Endothelial cell of umbilical vein (primary cell): ENCODE results near the gene FIG4. TPM values are rescaled to one million over a fixed set of nuclear protein-coding genes. Genes with fewer than 3 reads are reported as not detected.

Experiments used
- BruUV-seq: library from RNA; stranded (reverse); fragments of 400-500 nt; replicated peaks from 2 replicates; lab custom pipeline; 2021; lab: Mats Ljungman, UMichigan
- CTCF ChIA-PET: fragments of 300-600, 350-600 bp; sonication (Branson Sonifier 250); formaldehyde crosslinking; loops from one replicate; lab custom pipeline; 2021; ENCODE audit warnings: antibody characterized with exemption, inconsistent platforms; lab: Charles Lee
- POLR2A ChIA-PET: fragments of 300-600, 350-600 bp; sonication (Branson Sonifier 250); formaldehyde crosslinking; loops from one replicate; lab custom pipeline; 2021; ENCODE audit warnings: antibody characterized with exemption, inconsistent platforms; lab: Charles Lee
- DNase-seq: peaks from one replicate; pipeline ENCODE4 v3.0.0-alpha.2; 2011; ENCODE audit warnings: low read depth, low spot score
- FAIRE-seq: peaks from 2 replicates; lab custom pipeline; 2011; peaks lifted over from hg19 to GRCh38; lab: Jason Lieb, UNC
- H2AFZ ChIP-seq: 2 replicates; pipeline ENCODE4 v1.6.0; 2012; ENCODE audit warnings: low read depth, low read length, control low read depth, inconsistent platforms
- H3K27ac ChIP-seq: 2 replicates; pipeline ENCODE4 v1.5.1; 2011; ENCODE audit warnings: low read depth, mild to moderate bottlenecking, control low read depth, low read length, moderate library complexity; ENCODE audit not compliant: insufficient read depth
- H3K27me3 ChIP-seq, 2 experiments: 2 replicates each; pipeline versions ENCODE4 v1.6.0 to v1.6.1; 2011; ENCODE audit warnings: low read length in 2 of 2, mixed read lengths in 1 of 2; ENCODE audit not compliant: control insufficient read depth in 2 of 2, insufficient read depth in 2 of 2
- H3K36me3 ChIP-seq, 2 experiments: 2 replicates in 1 of 2; 3 replicates in 1 of 2; pipeline ENCODE4 v1.5.1; 2011; ENCODE audit warnings: low read length in 2 of 2, mild to moderate bottlenecking in 1 of 2, moderate library complexity in 1 of 2; ENCODE audit not compliant: control insufficient read depth in 2 of 2, insufficient read depth in 2 of 2; ENCODE audit errors: extremely low read depth in 1 of 2
- H3K4me1 ChIP-seq: 3 replicates; pipeline ENCODE4 v1.5.1; 2011; ENCODE audit warnings: mild to moderate bottlenecking, low read length; ENCODE audit not compliant: control insufficient read depth, insufficient read depth; ENCODE audit errors: extremely low read depth
- H3K4me2 ChIP-seq: 2 replicates; pipeline ENCODE4 v1.6.1; 2011; ENCODE audit warnings: low read length, control low read depth, mixed read lengths; ENCODE audit not compliant: insufficient read depth
- H3K4me3 ChIP-seq, 3 experiments: fragments of 200-600 bp in 1 of 3; sonication (generic), shearing (Covaris generic) in 1 of 3; replicated peaks in 1 of 3; 2 replicates each; pipeline ENCODE4 v1.5.1; 2011 to 2016; ENCODE audit warnings: control low read depth in 3 of 3, low read length in 3 of 3, mild to moderate bottlenecking in 2 of 3, inconsistent platforms in 1 of 3, low read depth in 1 of 3, moderate library complexity in 1 of 3; ENCODE audit not compliant: insufficient read depth in 1 of 3
- H3K79me2 ChIP-seq: 2 replicates; pipeline ENCODE4 v1.6.0; 2012; ENCODE audit warnings: low read length, inconsistent platforms; ENCODE audit not compliant: control insufficient read depth, insufficient read depth
- H3K9ac ChIP-seq: replicated peaks from 2 replicates; pipeline ENCODE3; 2011; ENCODE audit warnings: low read length, control low read depth; ENCODE audit not compliant: insufficient read depth; ENCODE audit errors: extremely low read depth
- H3K9me1 ChIP-seq: replicated peaks from 3 replicates; pipeline ENCODE4 v1.6.0; 2011; ENCODE audit warnings: mild to moderate bottlenecking, low read length; ENCODE audit not compliant: control insufficient read depth, insufficient read depth; ENCODE audit errors: extremely low read depth
- H3K9me3 ChIP-seq: replicated peaks from 2 replicates; pipeline ENCODE4 v1.5.1; 2012; ENCODE audit warnings: low read length, inconsistent platforms; ENCODE audit not compliant: control insufficient read depth, insufficient read depth
- H4K20me1 ChIP-seq: replicated peaks from 2 replicates; pipeline ENCODE3; 2011; ENCODE audit warnings: mild to moderate bottlenecking, low read length; ENCODE audit not compliant: control insufficient read depth, insufficient read depth; ENCODE audit errors: extremely low read depth
- CTCF ChIP-seq, 2 donors: IDR thresholded peaks; 1 replicate in 1 of 2; 2 replicates in 1 of 2; pipeline ENCODE4 v1.5.1; 2011; ENCODE audit warnings: low read length in 2 of 2, mild to moderate bottlenecking in 2 of 2, moderate library complexity in 2 of 2, control low read depth in 1 of 2, inconsistent platforms in 1 of 2, low read depth in 1 of 2; ENCODE audit not compliant: insufficient read depth in 1 of 2; ENCODE audit errors: extremely low read depth in 1 of 2
- EZH2 ChIP-seq: IDR thresholded peaks from 2 replicates; pipeline ENCODE4 v1.6.1; 2012; ENCODE audit warnings: borderline replicate concordance, low read depth, mild to moderate bottlenecking, moderate library complexity, low read length, inconsistent platforms; ENCODE audit not compliant: severe bottlenecking
- FOS ChIP-seq: IDR thresholded peaks from 2 replicates; pipeline ENCODE4 v1.6.1; 2011; ENCODE audit warnings: mild to moderate bottlenecking, low read length, moderate library complexity, borderline replicate concordance; ENCODE audit not compliant: insufficient read depth
- GATA2 ChIP-seq: IDR thresholded peaks from 2 replicates; pipeline ENCODE4 v1.7.0; 2011; ENCODE audit warnings: low read depth, mild to moderate bottlenecking, moderate library complexity, mixed read lengths, low read length; ENCODE audit not compliant: insufficient read length, insufficient read depth
- JUN ChIP-seq: IDR thresholded peaks from 2 replicates; pipeline ENCODE4 v1.6.1; 2011; ENCODE audit warnings: borderline replicate concordance, low read depth; ENCODE audit not compliant: insufficient read length, insufficient read depth
- MAX ChIP-seq: IDR thresholded peaks from 2 replicates; pipeline ENCODE4 v1.6.1; 2011; ENCODE audit not compliant: insufficient read depth, insufficient read length
- MYC ChIP-seq: IDR thresholded peaks from one replicate; pipeline ENCODE4 v1.6.1; 2011; ENCODE audit warnings: mild to moderate bottlenecking, low read depth, low read length
- POLR2A ChIP-seq: IDR thresholded peaks from 2 replicates; pipeline ENCODE4 v1.6.1; 2012; ENCODE audit warnings: low read depth, mild to moderate bottlenecking, control low read depth, low read length
- POLR2AphosphoS5 ChIP-seq: IDR thresholded peaks from 2 replicates; pipeline ENCODE4 v1.6.1; 2012; ENCODE audit warnings: low read depth, mild to moderate bottlenecking, control low read depth, low read length, moderate library complexity; ENCODE audit not compliant: insufficient read depth
- dilution Hi-C: fragments of 300-500 bp; cut with MboI; formaldehyde crosslinking; loops from one replicate; pipeline ENCODE4 v1.15.0; 2019; ENCODE audit warnings: low sequenced_read_pairs; ENCODE audit not compliant: extremely low pct_ligation_motif_present
- intact Hi-C: fragments of 100-400 bp; cut with micrococcal nuclease; formaldehyde crosslinking; loops from one replicate; pipeline ENCODE4 v1.10.0; 2022
- polyA plus RNA-seq, 4 experiments: library from polyadenylated mRNA; depleted of rRNA in 3 of 4; stranded (reverse) in 3 of 4; unstranded in 1 of 4; fragments of >200 nt; gene quantifications; 2 replicates each; pipeline versions ENCODE4 v1.2.1 to v1.2.3, GENCODE V29; 2011 to 2012; ENCODE audit warnings: missing spikeins in 1 of 4
- total RNA-seq: library from RNA; stranded (reverse); gene quantifications from 2 replicates; pipeline ENCODE4 v1.2.3, GENCODE V29; 2021

The FIG4 gene
- total and polyA plus RNA-seq, 2 donors (not counting 3 experiments of a cell fraction or from before 2014, with no cell fraction given): 7.9 to 12.2 TPM

- ChIA-PET CTCF (interaction anchor here (0.6 kb wide), 1 partner anchor 656 kb away, joined by 3 read pairs; no protein-coding TSS in a partner anchor), POLR2A (no interaction called here)
- Histone ChIP-seq H2AFZ (no peak overlapping the region), H3K9me3 (no peaks in the 10 kb centered on the region), H3K4me3 (no peak overlapping the region), H3K4me1 (no peaks in the 10 kb centered on the region), H3K9me1 (no peaks in the 10 kb centered on the region), H3K27ac (no peak overlapping the region), H3K79me2 (no peaks in the 10 kb centered on the region), H3K4me2 (no peak overlapping the region), H4K20me1 (no peaks in the 10 kb centered on the region), H3K9ac (no peak overlapping the region), H3K27me3 (peaks cover 4 to 5% of the 10 kb centered on the region in 2 experiments), H3K36me3 (no peaks in the 10 kb centered on the region)
- no TSS peak for BruUV-seq
- dilution Hi-C loops (no loop called here), intact Hi-C loops (no loop called here)
- DNase-seq (peak; percentile 5), FAIRE-seq (no peak)
- TF ChIP-seq MAX (peak; percentile 8), POLR2AphosphoS5 (no peak), JUN (no peak)
These were observed 176.2 kb downstream of the FIG4 start for GRCh38 chr6:109867009-109867969.

GRCh38 chr6:109867970-109868358 is 176.9 kb downstream of the FIG4 start:
- intact Hi-C loops: no loop called here
- no peaks in the 10 kb centered on the region for H3K9me3 ChIP-seq
- no peak overlapping the region for H2AFZ ChIP-seq
- no peaks in the 10 kb centered on the region for H3K79me2 ChIP-seq
- no TSS peak for BruUV-seq
- dilution Hi-C loops: no loop called here
- DNase-seq (no peak), FAIRE-seq (no peak)
- no peaks in the 10 kb centered on the region for H3K9me1 ChIP-seq
- H3K36me3 ChIP-seq: no peaks in the 10 kb centered on the region
- H4K20me1 ChIP-seq: no peaks in the 10 kb centered on the region
- H3K27me3 ChIP-seq: peaks cover 4 to 5% of the 10 kb centered on the region in 2 experiments
- no peak overlapping the region for H3K4me2 ChIP-seq
- H3K27ac ChIP-seq: no peak overlapping the region
- no peaks in the 10 kb centered on the region for H3K4me1 ChIP-seq
- H3K9ac ChIP-seq: no peak overlapping the region
- no peak overlapping the region for H3K4me3 ChIP-seq
- TF ChIP-seq MYC (no peak), JUN (no peak), GATA2 (no peak), POLR2A (no peak), FOS (no peak), POLR2AphosphoS5 (no peak), EZH2 (no peak), CTCF (IDR thresholded peaks at IDR 0.05; ENCODE audit: extremely low read depth in 1 of 2, insufficient read depth in 1 of 2, low read depth in 1 of 2, low read length in 2 of 2) (no peak), MAX (no peak)
- POLR2A ChIA-PET: no interaction called here
- CTCF ChIA-PET: no interaction called here
